Adrenal gland (tissue), 5 donors: ENCODE measurements around the gene FOXK2.

Experiments
- POLR2A ChIP-seq, 2 donors: fragments of 450-650 bp; IDR thresholded peaks; one replicate each; pipeline ENCODE4 v1.6.1; 2017; ENCODE audit warnings: antibody characterized with exemption in 2 of 2, mild to moderate bottlenecking in 2 of 2, moderate library complexity in 1 of 2
- TF ChIP-seq, protein P1 (sequence below), 6 experiments: fragments of 450-650 bp in 4 of 6; fragments of 200-600 bp in 2 of 6; sonication (generic) in 1 of 6; IDR thresholded peaks; 1 replicate in 5 of 6; 2 replicates in 1 of 6; pipeline versions ENCODE4 v1.5.1 to v1.8.0; 2016 to 2021; ENCODE audit warnings: antibody characterized with exemption in 6 of 6, mild to moderate bottlenecking in 2 of 6, moderate library complexity in 1 of 6
- donor health status: DM: no; HTN: no; CAD: no.

GRCh38 chr17:82495844-82496528, 23.5 kb upstream of the FOXK2 start:
- TF ChIP-seq, protein P1, sequence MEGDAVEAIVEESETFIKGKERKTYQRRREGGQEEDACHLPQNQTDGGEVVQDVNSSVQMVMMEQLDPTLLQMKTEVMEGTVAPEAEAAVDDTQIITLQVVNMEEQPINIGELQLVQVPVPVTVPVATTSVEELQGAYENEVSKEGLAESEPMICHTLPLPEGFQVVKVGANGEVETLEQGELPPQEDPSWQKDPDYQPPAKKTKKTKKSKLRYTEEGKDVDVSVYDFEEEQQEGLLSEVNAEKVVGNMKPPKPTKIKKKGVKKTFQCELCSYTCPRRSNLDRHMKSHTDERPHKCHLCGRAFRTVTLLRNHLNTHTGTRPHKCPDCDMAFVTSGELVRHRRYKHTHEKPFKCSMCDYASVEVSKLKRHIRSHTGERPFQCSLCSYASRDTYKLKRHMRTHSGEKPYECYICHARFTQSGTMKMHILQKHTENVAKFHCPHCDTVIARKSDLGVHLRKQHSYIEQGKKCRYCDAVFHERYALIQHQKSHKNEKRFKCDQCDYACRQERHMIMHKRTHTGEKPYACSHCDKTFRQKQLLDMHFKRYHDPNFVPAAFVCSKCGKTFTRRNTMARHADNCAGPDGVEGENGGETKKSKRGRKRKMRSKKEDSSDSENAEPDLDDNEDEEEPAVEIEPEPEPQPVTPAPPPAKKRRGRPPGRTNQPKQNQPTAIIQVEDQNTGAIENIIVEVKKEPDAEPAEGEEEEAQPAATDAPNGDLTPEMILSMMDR (IDR thresholded peaks at IDR 0.05) = no peak
- TF ChIP-seq POLR2A (IDR thresholded peaks at IDR 0.05) = no peak
